ENCODE measurements around the gene DRAXIN.

Gene DRAXIN

DNA sequence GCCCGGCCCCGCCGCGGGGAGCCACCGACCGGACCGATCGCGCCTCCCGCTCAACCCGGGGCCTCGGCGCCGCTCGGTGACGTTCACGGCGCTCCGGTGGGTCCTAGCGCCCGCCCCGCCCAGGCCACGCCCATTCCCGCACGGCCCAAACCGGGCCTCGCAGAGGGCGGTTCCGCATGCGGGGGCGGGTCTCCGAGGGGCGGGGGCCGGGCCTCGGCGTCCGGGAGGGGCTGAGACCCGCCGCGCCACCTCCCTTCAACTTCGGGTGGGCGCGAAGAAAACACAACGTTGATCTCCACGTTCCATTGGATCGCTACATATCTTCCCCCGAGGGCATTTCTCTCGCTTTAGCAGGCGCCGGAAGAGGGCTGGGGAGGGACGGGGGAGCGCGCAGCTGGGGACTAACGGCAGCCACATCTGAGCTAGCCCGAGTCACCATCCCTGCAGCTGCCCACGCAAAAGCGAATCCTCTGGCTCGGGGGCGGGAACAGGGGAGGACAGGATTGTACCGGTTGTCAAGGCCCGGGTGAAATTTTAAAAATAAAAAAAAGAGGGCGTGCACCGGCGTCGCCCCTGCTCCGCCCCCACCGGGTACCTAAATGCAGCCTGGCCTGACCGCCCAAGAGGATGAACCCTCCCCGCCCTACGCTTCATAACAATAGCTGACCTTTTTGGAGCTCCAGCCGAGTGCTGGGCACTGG, 10.3 kb upstream of the DRAXIN start, which contains the start of gene MAD2L2:
Gene MAD2L2, minus strand, starts transcription at position 78 of the 701 bp plus-strand sequence. CDS start 547 bp downstream, outside the sequence.
- peak; percentile 81 for DNase-seq (ENCODE audit: low spot score)
- H2AK5ac ChIP-seq (ENCODE audit: low read depth, low read length) = peak within 1 kb of the TSS; percentile 74
- peak within 1 kb of the TSS; percentile 97 for H3K23ac ChIP-seq (ENCODE audit: low read depth, low read length, poor library complexity)
- no peak within 1 kb of the TSS for H2BK12ac ChIP-seq (ENCODE audit: low read length)
- H2BK120ac ChIP-seq (ENCODE audit: low read depth, low read length) = no peak within 1 kb of the TSS
- peaks cover 11 to 42% of the 10 kb centered on the region in 2 donors for H3K36me3 ChIP-seq (replicated peaks in 1 of 2; ENCODE audit: control insufficient read depth in 2 of 2, insufficient read depth in 2 of 2, low read length in 2 of 2)
- H3K4me2 ChIP-seq (ENCODE audit: insufficient read depth, low read length, poor library complexity, severe bottlenecking) = peak within 1 kb of the TSS; percentile 97
- H3K18ac ChIP-seq (ENCODE audit: low read length) = peak within 1 kb of the TSS; percentile 96
- H4K8ac ChIP-seq (ENCODE audit: low read depth, low read length) = peak within 1 kb of the TSS; percentile 31
- H2BK5ac ChIP-seq (ENCODE audit: low read length) = peak within 1 kb of the TSS; percentile 68
- H3K14ac ChIP-seq (ENCODE audit: low read length) = peak within 1 kb of the TSS; percentile 65
- no peaks in the 10 kb centered on the region for H3K9me3 ChIP-seq (replicated peaks in 1 of 2; ENCODE audit: control insufficient read depth in 2 of 2, insufficient read depth in 1 of 2, low read depth in 1 of 2, low read length in 2 of 2)
- peak within 1 kb of the TSS; percentile 86 for H2AFZ ChIP-seq (ENCODE audit: low read length)
- peak within 1 kb of the TSS; percentile 43 for H4K91ac ChIP-seq (ENCODE audit: low read depth, low read length, poor library complexity)
- H3K79me1 ChIP-seq (ENCODE audit: low read depth, low read length) = peaks cover 6% of the 10 kb centered on the region
- peak within 1 kb of the TSS; percentile 95 for H3K9ac ChIP-seq (ENCODE audit: low read depth, low read length, poor library complexity)
- H3K4me1 ChIP-seq (ENCODE audit: control insufficient read depth in 2 of 2, insufficient read depth in 1 of 2, low read depth in 1 of 2, low read length in 2 of 2) = peaks cover 10 to 15% of the 10 kb centered on the region in 2 donors
- peak within 1 kb of the TSS; percentile 96 to 97 for H3K4me3 ChIP-seq (ENCODE audit: low read length in 2 of 2)
- no peaks in the 10 kb centered on the region for H3K27me3 ChIP-seq (ENCODE audit: control insufficient read depth in 3 of 3, insufficient read depth in 3 of 3, low read depth in 1 of 3, low read length in 3 of 3)
- H2BK15ac ChIP-seq (ENCODE audit: low read length) = peak within 1 kb of the TSS; percentile 60
- WGBS, 2 donors (ENCODE audit: extremely low coverage in 2 of 2, insufficient read length in 2 of 2, insufficient replicate concordance in 1 of 2) = no CpG with 5 or more reads among the region's 71 CpGs
- peak within 1 kb of the TSS; percentile 83 for H3K27ac ChIP-seq (replicated peaks; ENCODE audit: low read length)
- H3K4ac ChIP-seq (ENCODE audit: low read length) = peak within 1 kb of the TSS; percentile 58

DNA sequence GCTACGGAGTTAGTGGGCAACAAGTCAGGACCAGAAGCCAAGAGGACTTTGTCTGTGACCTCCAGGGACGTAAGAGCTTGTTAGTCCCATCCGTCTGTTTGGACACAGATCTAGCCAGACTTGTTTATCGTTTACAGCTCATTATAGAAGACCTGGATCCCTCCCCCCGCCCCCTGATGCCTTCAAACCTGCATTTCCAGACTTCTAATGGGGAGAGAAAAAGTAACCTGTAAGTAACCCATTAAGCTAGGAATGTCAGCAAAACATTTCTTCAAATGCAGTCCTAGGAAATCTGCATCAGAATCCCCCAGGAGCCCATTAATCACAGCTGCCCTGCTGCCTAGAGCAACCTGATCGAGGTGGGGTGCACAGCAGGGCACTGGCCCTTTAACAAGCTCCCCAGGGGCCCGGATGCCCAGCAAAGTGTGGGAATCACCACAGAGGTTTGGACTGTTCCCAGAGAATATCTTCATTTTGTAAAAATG, 9.2 kb upstream of the DRAXIN start:
- H3K9ac ChIP-seq (ENCODE audit: low read depth, low read length, poor library complexity) = no peak overlapping the region

DNA sequence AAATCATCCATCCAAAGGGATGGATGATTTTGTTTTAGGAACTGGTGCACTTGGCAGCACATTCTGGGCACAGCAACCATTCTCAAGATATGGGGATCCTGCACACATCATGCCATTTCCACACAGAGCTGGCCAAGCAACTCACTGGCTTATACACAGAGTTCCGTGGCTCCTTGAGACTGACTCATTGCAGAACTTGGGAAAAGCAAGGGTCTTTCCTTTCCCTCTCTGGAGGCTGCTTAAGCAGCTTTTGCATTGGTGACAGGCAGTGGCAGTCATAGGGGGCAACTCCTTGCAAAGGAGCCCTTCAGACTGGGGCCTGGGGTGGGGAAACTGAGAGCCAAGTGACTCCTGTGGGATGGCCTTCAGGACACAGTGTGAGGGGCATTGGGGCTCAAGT, 8.7 kb upstream of the DRAXIN start:
- H3K14ac ChIP-seq (ENCODE audit: low read length) = no peak overlapping the region
- DNase-seq (ENCODE audit: low spot score) = no peak
- no peak overlapping the region for H2AK5ac ChIP-seq (ENCODE audit: low read depth, low read length)
- H2BK15ac ChIP-seq (ENCODE audit: low read length) = no peak overlapping the region
- no peaks in the 10 kb centered on the region for H3K9me3 ChIP-seq (replicated peaks in 1 of 2; ENCODE audit: control insufficient read depth in 2 of 2, insufficient read depth in 1 of 2, low read depth in 1 of 2, low read length in 2 of 2)
- H2BK120ac ChIP-seq (ENCODE audit: low read depth, low read length) = no peak overlapping the region
- no peak overlapping the region for H3K4ac ChIP-seq (ENCODE audit: low read length)
- H2AFZ ChIP-seq (ENCODE audit: low read length) = no peak overlapping the region
- H3K4me3 ChIP-seq (ENCODE audit: low read length in 2 of 2) = no peak overlapping the region
- no peak overlapping the region for H2BK5ac ChIP-seq (ENCODE audit: low read length)
- no peak overlapping the region for H4K8ac ChIP-seq (ENCODE audit: low read depth, low read length)
- H3K23ac ChIP-seq (ENCODE audit: low read depth, low read length, poor library complexity) = no peak overlapping the region
- peaks cover 6% of the 10 kb centered on the region for H3K79me1 ChIP-seq (ENCODE audit: low read depth, low read length)
- H3K18ac ChIP-seq (ENCODE audit: low read length) = peak overlapping the region; percentile 20
- no peak overlapping the region for H3K27ac ChIP-seq (replicated peaks; ENCODE audit: low read length)
- WGBS, 2 donors (ENCODE audit: extremely low coverage in 2 of 2, insufficient read length in 2 of 2, insufficient replicate concordance in 1 of 2) = no CpG with 5 or more reads among the region's 1 CpG
- H3K27me3 ChIP-seq (ENCODE audit: control insufficient read depth in 3 of 3, insufficient read depth in 3 of 3, low read depth in 1 of 3, low read length in 3 of 3) = no peaks in the 10 kb centered on the region
- no peak overlapping the region for H2BK12ac ChIP-seq (ENCODE audit: low read length)
- H3K4me2 ChIP-seq (ENCODE audit: insufficient read depth, low read length, poor library complexity, severe bottlenecking) = no peak overlapping the region
- peaks cover 10 to 15% of the 10 kb centered on the region in 2 donors for H3K4me1 ChIP-seq (ENCODE audit: control insufficient read depth in 2 of 2, insufficient read depth in 1 of 2, low read depth in 1 of 2, low read length in 2 of 2)
- H4K91ac ChIP-seq (ENCODE audit: low read depth, low read length, poor library complexity) = no peak overlapping the region
- peaks cover 0 to 30% of the 10 kb centered on the region in 2 donors for H3K36me3 ChIP-seq (replicated peaks in 1 of 2; ENCODE audit: control insufficient read depth in 2 of 2, insufficient read depth in 2 of 2, low read length in 2 of 2)
- no peak overlapping the region for H3K9ac ChIP-seq (ENCODE audit: low read depth, low read length, poor library complexity)

More for the DNA sequence above, 9.2 kb upstream of the DRAXIN start:
- H3K4me3 ChIP-seq (ENCODE audit: low read length in 2 of 2) = peak overlapping the region in 1 of 2 donors; percentile 97
- no peak overlapping the region for H2AK5ac ChIP-seq (ENCODE audit: low read depth, low read length)
- H2BK15ac ChIP-seq (ENCODE audit: low read length) = no peak overlapping the region
- H2BK5ac ChIP-seq (ENCODE audit: low read length) = no peak overlapping the region
- no peak overlapping the region for H3K27ac ChIP-seq (replicated peaks; ENCODE audit: low read length)
- no peak overlapping the region for H3K4me2 ChIP-seq (ENCODE audit: insufficient read depth, low read length, poor library complexity, severe bottlenecking)
- H2AFZ ChIP-seq (ENCODE audit: low read length) = no peak overlapping the region
- H4K8ac ChIP-seq (ENCODE audit: low read depth, low read length) = no peak overlapping the region
- H3K4me1 ChIP-seq (ENCODE audit: control insufficient read depth in 2 of 2, insufficient read depth in 1 of 2, low read depth in 1 of 2, low read length in 2 of 2) = peaks cover 10 to 15% of the 10 kb centered on the region in 2 donors
- no peak overlapping the region for H3K23ac ChIP-seq (ENCODE audit: low read depth, low read length, poor library complexity)
- no peaks in the 10 kb centered on the region for H3K27me3 ChIP-seq (ENCODE audit: control insufficient read depth in 3 of 3, insufficient read depth in 3 of 3, low read depth in 1 of 3, low read length in 3 of 3)
- DNase-seq (ENCODE audit: low spot score) = no peak
- H2BK120ac ChIP-seq (ENCODE audit: low read depth, low read length) = no peak overlapping the region
- H3K79me1 ChIP-seq (ENCODE audit: low read depth, low read length) = peaks cover 6% of the 10 kb centered on the region
- H3K36me3 ChIP-seq (replicated peaks in 1 of 2; ENCODE audit: control insufficient read depth in 2 of 2, insufficient read depth in 2 of 2, low read length in 2 of 2) = peaks cover 3 to 31% of the 10 kb centered on the region in 2 donors
- no peak overlapping the region for H2BK12ac ChIP-seq (ENCODE audit: low read length)
- no peaks in the 10 kb centered on the region for H3K9me3 ChIP-seq (replicated peaks in 1 of 2; ENCODE audit: control insufficient read depth in 2 of 2, insufficient read depth in 1 of 2, low read depth in 1 of 2, low read length in 2 of 2)
- H4K91ac ChIP-seq (ENCODE audit: low read depth, low read length, poor library complexity) = no peak overlapping the region
- H3K18ac ChIP-seq (ENCODE audit: low read length) = no peak overlapping the region
- H3K14ac ChIP-seq (ENCODE audit: low read length) = no peak overlapping the region
- H3K4ac ChIP-seq (ENCODE audit: low read length) = no peak overlapping the region
- WGBS, 2 donors (ENCODE audit: extremely low coverage in 2 of 2, insufficient read length in 2 of 2, insufficient replicate concordance in 1 of 2) = no CpG with 5 or more reads among the region's 7 CpGs

DNA sequence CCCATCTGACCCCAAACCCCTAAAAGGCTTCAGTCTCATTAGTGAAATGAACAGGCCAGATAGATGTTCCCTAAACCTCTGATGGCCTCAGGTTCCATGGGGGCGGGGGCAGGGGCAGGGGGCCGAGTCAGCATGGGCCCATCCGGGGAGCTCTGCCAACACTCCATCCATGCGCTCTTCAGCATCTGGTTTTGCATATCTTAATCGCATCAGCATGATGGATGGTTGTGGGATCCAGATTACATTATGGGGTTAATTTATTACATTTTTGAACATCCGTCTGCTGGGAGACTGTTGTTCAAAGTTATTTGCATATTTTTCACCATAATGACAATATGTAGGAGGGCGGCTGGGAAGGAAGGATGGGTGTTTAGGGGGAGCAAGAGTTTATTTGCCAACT, 7.4 kb upstream of the DRAXIN start:
- Histone ChIP-seq H4K91ac (ENCODE audit: low read depth, low read length, poor library complexity) (no peak overlapping the region), H2AFZ (ENCODE audit: low read length) (no peak overlapping the region), H3K23ac (ENCODE audit: low read depth, low read length, poor library complexity) (no peak overlapping the region), H3K4me2 (ENCODE audit: insufficient read depth, low read length, poor library complexity, severe bottlenecking) (no peak overlapping the region), H3K4me1 (ENCODE audit: control insufficient read depth in 2 of 2, insufficient read depth in 1 of 2, low read depth in 1 of 2, low read length in 2 of 2) (peaks cover 10 to 15% of the 10 kb centered on the region in 2 donors), H3K9ac (ENCODE audit: low read depth, low read length, poor library complexity) (no peak overlapping the region), H3K27me3 (ENCODE audit: control insufficient read depth in 3 of 3, insufficient read depth in 3 of 3, low read depth in 1 of 3, low read length in 3 of 3) (no peaks in the 10 kb centered on the region), H3K14ac (ENCODE audit: low read length) (no peak overlapping the region), H3K36me3 (replicated peaks in 1 of 2; ENCODE audit: control insufficient read depth in 2 of 2, insufficient read depth in 2 of 2, low read length in 2 of 2) (peaks cover 0 to 22% of the 10 kb centered on the region in 2 donors), H3K4me3 (ENCODE audit: low read length in 2 of 2) (no peak overlapping the region), H4K8ac (ENCODE audit: low read depth, low read length) (no peak overlapping the region), H2BK5ac (ENCODE audit: low read length) (no peak overlapping the region), H2BK15ac (ENCODE audit: low read length) (no peak overlapping the region), H3K79me1 (ENCODE audit: low read depth, low read length) (peaks cover 6% of the 10 kb centered on the region), H2BK120ac (ENCODE audit: low read depth, low read length) (no peak overlapping the region), H2BK12ac (ENCODE audit: low read length) (no peak overlapping the region), H3K27ac (replicated peaks; ENCODE audit: low read length) (no peak overlapping the region), H2AK5ac (ENCODE audit: low read depth, low read length) (no peak overlapping the region), H3K18ac (ENCODE audit: low read length) (no peak overlapping the region), H3K4ac (ENCODE audit: low read length) (no peak overlapping the region), H3K9me3 (replicated peaks in 1 of 2; ENCODE audit: control insufficient read depth in 2 of 2, insufficient read depth in 1 of 2, low read depth in 1 of 2, low read length in 2 of 2) (no peaks in the 10 kb centered on the region)
- no CpG with 5 or more reads among the region's 7 CpGs for WGBS, 2 donors (ENCODE audit: extremely low coverage in 2 of 2, insufficient read length in 2 of 2, insufficient replicate concordance in 1 of 2)
- no peak for DNase-seq (ENCODE audit: low spot score)
